HG02885 (cell line): ENCODE results near the gene CPE.
"Not testable (repeated sequence)": the region's sequence is repeated elsewhere in the genome, so short reads cannot be mapped to it uniquely, and the experiment has no call there.

Source experiments
- ATAC-seq: cut with Tn5 transposase; IDR thresholded peaks from one replicate; pipeline ENCODE4 v1.9.1; 2021; ENCODE audit warnings: mild to moderate bottlenecking; ENCODE audit not compliant: unreplicated experiment, poor library complexity

Gene CPE

GRCh38 chr4:165378745-165379677, at the start of gene CPE:
Gene CPE (plus strand): TSS chr4:165379008. CDS start chr4:165379222, 214 bp downstream.
- ATAC-seq, result peak; percentile 93

DNA sequence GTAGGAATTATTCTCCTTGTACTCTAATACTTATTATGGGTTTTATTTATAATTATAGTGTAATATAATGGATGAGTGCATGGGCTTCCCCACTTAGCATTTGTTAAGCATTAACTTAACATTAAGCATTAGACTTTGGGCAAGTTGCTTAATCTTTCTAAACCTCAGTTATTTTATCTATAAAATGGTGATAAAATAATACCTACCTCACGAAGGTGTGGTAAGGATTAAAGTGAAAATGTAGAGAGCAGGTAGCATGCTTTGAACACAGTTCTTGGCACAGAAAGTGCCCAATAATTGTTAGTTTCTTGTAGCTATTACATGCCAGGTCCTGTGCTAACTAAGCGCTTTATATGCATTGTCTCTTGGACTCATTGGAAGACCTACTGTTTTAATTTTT, 48.7 kb upstream of the CPE start:
- ATAC-seq, result no peak

GRCh38 chr4:165330666-165331065, 48.1 kb upstream of the CPE start:
- no peak for ATAC-seq

DNA sequence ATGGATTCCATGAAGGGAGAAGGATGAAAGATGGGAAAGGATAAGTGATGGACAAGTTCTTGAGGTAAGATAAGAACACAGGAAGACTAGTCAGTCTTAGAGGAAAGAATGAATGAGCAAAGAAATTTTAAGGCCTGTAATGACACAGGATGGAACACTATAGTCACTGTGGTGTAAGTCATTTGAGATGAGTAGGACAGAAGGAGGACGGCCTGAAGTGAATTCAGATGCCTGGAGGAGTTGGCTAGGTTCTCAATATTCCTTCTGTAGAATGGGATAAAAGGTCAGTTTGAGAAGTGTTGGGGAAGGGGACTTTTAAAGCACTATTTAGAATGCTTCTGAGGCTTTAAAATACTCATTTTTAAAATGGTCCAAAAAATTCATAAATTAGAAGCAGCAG, 47.4 kb upstream of the CPE start:
- no peak for ATAC-seq

DNA sequence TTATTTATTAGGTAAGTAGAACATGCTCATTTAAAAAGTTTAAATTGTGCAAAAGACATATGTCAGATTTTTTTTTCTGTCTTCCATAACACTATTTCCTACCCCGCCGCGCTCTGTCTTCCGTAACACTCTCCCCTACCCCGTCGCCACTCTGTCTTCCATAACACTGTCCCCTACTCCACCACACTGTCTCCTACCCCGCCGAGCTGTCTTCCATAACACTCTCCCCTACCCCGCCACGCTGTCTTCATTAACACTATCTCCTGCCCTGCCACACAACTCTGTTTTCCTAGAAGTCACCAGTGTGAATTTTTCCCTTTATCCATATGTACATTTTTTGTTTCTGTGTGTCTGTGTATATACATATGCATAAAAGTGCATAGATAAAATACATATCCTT, 47.0 kb upstream of the CPE start:
- ATAC-seq, result no peak

DNA sequence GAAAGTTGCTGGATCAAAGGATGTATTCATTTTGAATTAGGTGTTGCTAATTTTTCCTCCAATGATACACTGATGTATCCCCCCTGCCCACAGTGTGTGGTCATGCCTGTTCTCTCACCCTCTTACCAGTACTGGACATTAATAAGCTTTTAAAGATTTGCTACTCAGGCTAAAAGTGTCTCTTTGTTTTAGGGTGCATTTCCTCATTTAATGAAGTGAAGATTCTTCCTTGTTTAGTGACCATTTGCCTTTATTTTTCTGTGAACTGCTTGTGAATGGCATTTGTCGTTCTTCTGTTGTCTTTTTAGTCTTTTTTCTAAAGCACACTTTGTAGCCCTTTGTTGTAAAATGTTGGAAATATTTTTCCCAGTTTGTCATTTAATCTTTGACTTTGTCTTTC, 46.3 kb upstream of the CPE start:
- no peak for ATAC-seq

DNA sequence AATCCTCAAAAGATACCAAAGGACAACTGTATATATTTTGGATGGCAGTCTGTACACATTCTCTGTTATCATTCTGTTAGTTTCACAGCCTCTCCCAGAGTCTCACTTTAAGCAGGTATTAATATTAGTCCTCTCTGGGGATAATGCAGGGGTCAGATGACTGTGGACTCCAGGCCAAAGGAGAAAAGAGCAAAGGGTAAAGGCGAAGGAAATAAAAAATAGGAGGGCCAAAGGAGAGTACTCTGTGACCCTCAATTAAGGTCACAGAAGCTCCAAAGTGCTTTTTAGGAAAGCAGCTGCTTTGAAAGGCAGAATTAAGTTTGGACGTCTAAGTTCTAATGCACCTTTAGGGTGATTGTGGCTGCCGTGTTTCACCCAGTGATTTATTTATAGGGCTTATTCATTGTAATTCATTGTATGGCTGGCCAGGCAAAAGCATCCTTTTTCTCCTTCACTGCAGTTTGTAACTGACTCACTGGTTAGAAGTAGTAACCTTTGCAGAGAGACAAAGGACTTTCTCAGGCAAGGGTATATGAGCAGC, 43.6 kb upstream of the CPE start:
- no peak for ATAC-seq

DNA sequence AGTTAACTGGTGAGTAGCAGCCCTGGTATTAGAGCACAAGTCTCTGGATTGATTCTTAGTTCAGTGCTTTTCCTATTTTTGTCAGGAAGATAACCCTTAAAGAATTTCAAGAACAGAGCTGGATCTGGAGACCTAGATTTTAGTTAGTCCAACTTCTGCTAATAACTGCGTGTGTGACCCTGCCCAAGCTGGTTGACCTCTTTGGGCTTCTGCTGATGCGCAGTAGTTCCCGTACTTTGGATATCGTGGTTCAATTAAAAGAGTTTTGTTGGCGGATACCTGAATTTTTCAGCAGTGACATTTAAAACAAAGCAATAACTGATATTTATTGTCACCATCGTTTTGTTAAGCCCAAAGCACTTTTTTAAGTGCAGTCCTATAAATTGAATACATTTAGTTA, 42.1 kb upstream of the CPE start:
- no peak for ATAC-seq

DNA sequence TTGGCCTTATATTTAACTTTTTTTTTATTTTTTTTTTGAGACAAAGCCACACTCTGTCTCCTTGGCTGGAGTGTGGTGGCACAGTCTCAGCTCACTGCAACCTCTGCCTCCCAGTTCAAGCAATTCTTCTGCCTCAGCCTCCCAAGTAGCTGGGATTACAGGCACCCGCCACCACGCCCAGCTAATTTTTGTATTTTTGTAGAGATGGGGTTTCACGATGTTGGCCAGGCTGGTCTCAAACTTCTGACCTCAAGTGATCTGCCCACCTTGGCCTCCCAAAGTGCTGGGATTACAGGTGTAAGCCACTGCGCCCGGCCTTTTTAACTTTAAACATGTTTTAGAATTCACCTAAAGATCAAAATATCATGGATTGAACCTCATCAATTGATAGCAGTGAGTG, 36.5 kb upstream of the CPE start:
- ATAC-seq, result not testable (repeated sequence)

DNA sequence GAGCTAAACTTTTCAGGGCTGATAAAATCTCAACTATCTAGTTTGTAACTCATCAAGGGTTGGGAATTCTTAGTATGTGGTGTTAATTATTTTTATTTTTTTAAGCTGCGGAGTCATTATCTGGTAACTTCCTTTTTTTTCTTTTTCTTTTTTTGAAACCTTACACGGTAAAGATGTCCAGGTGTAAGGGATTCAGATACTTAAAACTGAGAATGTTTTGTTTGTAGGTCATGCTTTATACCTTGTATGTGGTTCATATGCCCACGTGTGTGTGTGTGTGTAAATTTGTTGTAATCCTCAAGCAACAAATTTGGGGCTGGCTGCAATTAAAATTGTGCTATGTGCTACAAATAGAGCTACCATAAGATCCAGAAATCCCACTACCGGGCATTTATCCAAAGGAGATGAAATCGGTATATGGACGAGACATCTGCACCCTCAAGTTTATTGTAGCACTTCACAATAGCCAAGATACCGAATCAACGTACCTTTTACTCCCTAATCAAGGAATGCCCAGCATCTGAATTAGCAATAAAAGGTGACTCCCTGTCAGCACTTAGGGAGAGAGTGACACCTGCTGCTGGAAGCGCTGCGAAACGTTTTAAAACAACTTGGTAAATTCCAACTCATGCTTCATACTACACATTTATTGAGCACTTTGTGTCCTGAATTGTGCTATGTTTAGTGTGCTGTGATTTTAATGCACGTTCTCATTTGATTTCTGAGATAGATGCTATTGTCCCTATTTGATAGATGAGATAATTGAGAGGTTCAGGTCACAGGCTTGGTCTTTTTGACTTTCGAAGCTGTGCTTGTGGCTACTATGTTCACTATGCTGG, 35.2 kb upstream of the CPE start:
- no peak for ATAC-seq

- no peak for ATAC-seq
Measured at GRCh38 chr4:165345666-165346417, 33.0 kb upstream of the CPE start.

- no peak for ATAC-seq
Measured at GRCh38 chr4:165347647-165348569, 30.9 kb upstream of the CPE start.

DNA sequence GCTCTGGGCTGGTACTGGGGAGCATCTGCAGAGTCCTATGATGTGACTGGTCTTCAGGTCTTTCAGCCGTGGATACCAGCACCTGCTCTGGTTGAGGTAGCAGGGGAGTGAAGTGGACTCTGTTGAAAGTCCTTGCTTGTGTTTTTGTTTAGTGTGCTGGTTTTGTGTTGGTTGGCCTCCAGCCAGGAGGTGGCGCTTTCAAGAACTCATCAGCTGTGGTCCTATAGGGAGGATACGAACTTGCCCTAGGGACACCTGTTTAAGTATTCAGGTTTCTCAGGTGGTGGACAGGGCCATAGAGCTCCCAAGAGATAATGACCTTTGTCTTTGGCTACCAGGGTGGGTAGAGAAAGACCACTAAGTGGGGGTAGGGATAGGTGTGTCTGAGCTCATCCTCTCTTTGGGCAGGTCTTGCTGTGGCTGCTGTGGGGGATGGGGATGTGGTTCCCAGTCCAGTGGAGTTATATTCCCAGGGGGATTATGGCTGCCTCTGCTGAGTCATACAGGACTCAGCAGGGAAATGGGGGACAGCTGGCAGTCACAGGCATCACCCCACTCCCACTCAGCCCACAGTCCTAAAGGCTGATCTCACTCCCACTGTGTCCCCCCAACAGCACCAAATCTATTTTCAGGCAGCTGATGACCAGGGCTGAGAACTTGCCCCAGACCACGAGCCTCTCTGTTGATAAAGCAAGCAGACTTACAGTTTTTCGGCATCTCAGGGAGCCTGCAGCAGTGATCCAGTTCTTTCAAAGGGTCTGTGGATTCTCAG, 27.3 kb upstream of the CPE start:
- no peak for ATAC-seq

GRCh38 chr4:165355900-165356300, 22.9 kb upstream of the CPE start:
- peak; percentile 66 for ATAC-seq

GRCh38 chr4:165359506-165359905, 19.3 kb upstream of the CPE start:
- ATAC-seq, result no peak

DNA sequence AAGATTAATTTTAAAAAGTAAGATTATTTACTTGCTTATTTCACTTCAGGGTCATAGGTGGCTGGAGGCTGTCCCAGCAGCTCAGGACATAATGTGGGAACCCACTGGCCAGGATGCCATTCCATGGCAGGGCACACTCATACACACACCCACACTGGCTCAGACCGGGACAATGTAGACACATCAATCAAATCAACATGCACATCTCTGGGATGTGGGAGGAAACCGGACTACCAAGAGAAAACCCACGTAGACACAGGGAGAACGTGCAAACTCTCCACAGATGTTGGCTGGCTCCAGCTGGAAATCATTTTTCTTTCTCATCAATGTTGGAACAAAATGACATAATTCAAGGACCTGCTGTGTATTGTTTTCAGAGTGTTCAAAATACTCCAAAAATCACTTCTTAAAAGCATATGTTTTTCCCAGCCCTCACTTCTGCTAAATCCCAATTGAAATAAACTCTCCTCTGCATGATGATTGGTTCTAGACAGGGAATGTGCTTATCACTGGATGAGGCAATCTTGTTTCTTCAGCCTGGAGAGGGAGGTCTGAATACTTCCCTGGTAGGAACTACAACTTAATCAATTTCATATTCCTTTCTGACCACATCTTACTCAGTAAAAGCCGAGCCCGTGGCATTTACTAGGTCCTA, 18.6 kb upstream of the CPE start:
- ATAC-seq, result no peak

- no peak for ATAC-seq
Measured at GRCh38 chr4:165360985-165361670, 17.7 kb upstream of the CPE start.
